ENCODE measurements around the gene GALNT18. TPM values are rescaled to one million over a fixed set of nuclear protein-coding genes. Genes with fewer than 3 reads are reported as not detected.

The GALNT18 gene
- total RNA-seq, 1 donor from 2014 or later: 2.1 TPM

GRCh38 chr11:11433960-11434359 is 187.8 kb downstream of the GALNT18 start:
- H3K27ac Mint-ChIP-seq: no peak overlapping the region
- TF ChIP-seq, protein P1, sequence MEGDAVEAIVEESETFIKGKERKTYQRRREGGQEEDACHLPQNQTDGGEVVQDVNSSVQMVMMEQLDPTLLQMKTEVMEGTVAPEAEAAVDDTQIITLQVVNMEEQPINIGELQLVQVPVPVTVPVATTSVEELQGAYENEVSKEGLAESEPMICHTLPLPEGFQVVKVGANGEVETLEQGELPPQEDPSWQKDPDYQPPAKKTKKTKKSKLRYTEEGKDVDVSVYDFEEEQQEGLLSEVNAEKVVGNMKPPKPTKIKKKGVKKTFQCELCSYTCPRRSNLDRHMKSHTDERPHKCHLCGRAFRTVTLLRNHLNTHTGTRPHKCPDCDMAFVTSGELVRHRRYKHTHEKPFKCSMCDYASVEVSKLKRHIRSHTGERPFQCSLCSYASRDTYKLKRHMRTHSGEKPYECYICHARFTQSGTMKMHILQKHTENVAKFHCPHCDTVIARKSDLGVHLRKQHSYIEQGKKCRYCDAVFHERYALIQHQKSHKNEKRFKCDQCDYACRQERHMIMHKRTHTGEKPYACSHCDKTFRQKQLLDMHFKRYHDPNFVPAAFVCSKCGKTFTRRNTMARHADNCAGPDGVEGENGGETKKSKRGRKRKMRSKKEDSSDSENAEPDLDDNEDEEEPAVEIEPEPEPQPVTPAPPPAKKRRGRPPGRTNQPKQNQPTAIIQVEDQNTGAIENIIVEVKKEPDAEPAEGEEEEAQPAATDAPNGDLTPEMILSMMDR (IDR thresholded peaks at IDR 0.05; ENCODE audit: unreplicated experiment): no peak
- no peak overlapping the region for H3K4me3 Mint-ChIP-seq (ENCODE audit: low read depth)
- H3K36me3 Mint-ChIP-seq (ENCODE audit: insufficient read depth): no peaks in the 10 kb centered on the region
- no peaks in the 10 kb centered on the region for H3K9me3 Mint-ChIP-seq (ENCODE audit: low read depth)
- peaks cover 18% of the 10 kb centered on the region for H3K27me3 Mint-ChIP-seq
- DNase-seq (ENCODE audit: low spot score, unreplicated experiment): no peak
- H3K4me1 Mint-ChIP-seq (ENCODE audit: low read depth): no peaks in the 10 kb centered on the region

- H3K4me1 Mint-ChIP-seq (ENCODE audit: low read depth): no peaks in the 10 kb centered on the region
- H3K27me3 Mint-ChIP-seq: peaks cover 19% of the 10 kb centered on the region
- H3K27ac Mint-ChIP-seq: no peak overlapping the region
- no peaks in the 10 kb centered on the region for H3K36me3 Mint-ChIP-seq (ENCODE audit: insufficient read depth)
- H3K9me3 Mint-ChIP-seq (ENCODE audit: low read depth): no peaks in the 10 kb centered on the region
- H3K4me3 Mint-ChIP-seq (ENCODE audit: low read depth): no peak overlapping the region
- TF ChIP-seq, protein P1 (IDR thresholded peaks at IDR 0.05; ENCODE audit: unreplicated experiment): no peak
- DNase-seq (ENCODE audit: low spot score, unreplicated experiment): no peak
Measured at GRCh38 chr11:11432621-11433319, 189.0 kb downstream of the GALNT18 start.

DNA sequence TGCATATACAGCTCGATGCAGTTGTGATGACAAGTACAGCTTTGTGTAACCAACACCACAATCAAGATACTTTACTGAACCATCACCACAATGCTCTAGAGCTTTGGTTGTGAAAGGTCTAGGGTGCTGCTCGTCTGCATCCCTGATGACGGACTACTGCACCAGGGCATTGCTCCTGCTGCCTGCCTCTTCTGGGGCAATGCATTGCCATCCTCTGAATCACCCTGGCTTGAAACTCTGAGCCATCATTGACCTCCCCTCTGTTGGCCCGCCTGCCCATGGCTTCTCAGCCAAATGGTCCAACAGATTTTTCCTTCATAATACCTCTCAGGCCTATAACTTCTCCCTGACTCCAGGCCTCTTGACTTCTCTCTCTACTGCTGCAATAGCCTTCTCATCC is 191.4 kb downstream of the GALNT18 start:
- DNase-seq (ENCODE audit: low spot score, unreplicated experiment): no peak
- peaks cover 1% of the 10 kb centered on the region for H3K4me1 Mint-ChIP-seq (ENCODE audit: low read depth)
- no peaks in the 10 kb centered on the region for H3K36me3 Mint-ChIP-seq (ENCODE audit: insufficient read depth)
- no peak overlapping the region for H3K27ac Mint-ChIP-seq
- peaks cover 14% of the 10 kb centered on the region for H3K27me3 Mint-ChIP-seq
- no peak overlapping the region for H3K4me3 Mint-ChIP-seq (ENCODE audit: low read depth)
- TF ChIP-seq, protein P1 (IDR thresholded peaks at IDR 0.05; ENCODE audit: unreplicated experiment): no peak
- no peaks in the 10 kb centered on the region for H3K9me3 Mint-ChIP-seq (ENCODE audit: low read depth)

- TF ChIP-seq, protein P1 (IDR thresholded peaks at IDR 0.05; ENCODE audit: unreplicated experiment): no peak
- Mint-ChIP-seq H3K4me3 (ENCODE audit: low read depth) (no peak overlapping the region), H3K27ac (no peak overlapping the region), H3K27me3 (peaks cover 15% of the 10 kb centered on the region), H3K36me3 (ENCODE audit: insufficient read depth) (no peaks in the 10 kb centered on the region), H3K9me3 (ENCODE audit: low read depth) (no peaks in the 10 kb centered on the region), H3K4me1 (ENCODE audit: low read depth) (peaks cover 1% of the 10 kb centered on the region)
- DNase-seq (ENCODE audit: low spot score, unreplicated experiment): no peak
Measured at GRCh38 chr11:11428714-11429113, 193.1 kb downstream of the GALNT18 start.

- TF ChIP-seq, protein P1 (IDR thresholded peaks at IDR 0.05; ENCODE audit: unreplicated experiment): no peak
- H3K27ac Mint-ChIP-seq: no peak overlapping the region
- no peak for DNase-seq (ENCODE audit: low spot score, unreplicated experiment)
- no peak overlapping the region for H3K4me3 Mint-ChIP-seq (ENCODE audit: low read depth)
- H3K4me1 Mint-ChIP-seq (ENCODE audit: low read depth): peaks cover 3% of the 10 kb centered on the region
- H3K36me3 Mint-ChIP-seq (ENCODE audit: insufficient read depth): no peaks in the 10 kb centered on the region
- H3K27me3 Mint-ChIP-seq: peaks cover 15% of the 10 kb centered on the region
- H3K9me3 Mint-ChIP-seq (ENCODE audit: low read depth): no peaks in the 10 kb centered on the region
Measured at GRCh38 chr11:11427542-11427941, 194.3 kb downstream of the GALNT18 start.

All from progenitor cell of endocrine pancreas (in vitro differentiated cells).